Osteoblast (primary cell): ENCODE results near the gene ETFA. TPM values are rescaled to one million over a fixed set of nuclear protein-coding genes. Genes with fewer than 3 reads are reported as not detected.

ENCODE experiments used
- DNase-seq: peaks from one replicate; pipeline ENCODE4 v3.0.0; 2011; ENCODE audit warnings: low spot score, mixed read lengths; ENCODE audit not compliant: insufficient read length; ENCODE audit errors: missing footprints
- H2AFZ ChIP-seq: 2 replicates; pipeline ENCODE4 v1.6.0; 2011; ENCODE audit warnings: mild to moderate bottlenecking, low read length
- H3K27ac ChIP-seq: 2 replicates; pipeline ENCODE4 v1.5.1; 2011; ENCODE audit warnings: mild to moderate bottlenecking, low read depth, low read length, moderate library complexity
- H3K27me3 ChIP-seq: 2 replicates; pipeline ENCODE4 v1.6.0; 2012; ENCODE audit warnings: mild to moderate bottlenecking, control low read depth, inconsistent platforms, low read length, moderate library complexity; ENCODE audit not compliant: insufficient read depth
- H3K36me3 ChIP-seq: 2 replicates; pipeline ENCODE4 v1.5.1; 2011; ENCODE audit warnings: mild to moderate bottlenecking, low read length, control low read depth, moderate library complexity; ENCODE audit not compliant: insufficient read depth
- H3K4me1 ChIP-seq: 2 replicates; pipeline ENCODE4 v1.5.1; 2011; ENCODE audit warnings: mild to moderate bottlenecking, low read length, control low read depth, moderate library complexity; ENCODE audit not compliant: insufficient read depth
- H3K4me2 ChIP-seq: 2 replicates; pipeline ENCODE4 v1.6.0; 2011; ENCODE audit warnings: mild to moderate bottlenecking, low read length; ENCODE audit not compliant: insufficient read depth
- H3K4me3 ChIP-seq: fragments of 200-600 bp; sonication (generic); 3 replicates; pipeline ENCODE4 v1.5.1; 2012; ENCODE audit warnings: mild to moderate bottlenecking, low read length, inconsistent platforms; ENCODE audit not compliant: insufficient read depth
- H3K79me2 ChIP-seq: 2 replicates; pipeline ENCODE4 v1.6.0; 2012; ENCODE audit warnings: mild to moderate bottlenecking, low read length, control low read depth, inconsistent platforms; ENCODE audit not compliant: insufficient read depth
- H3K9me3 ChIP-seq: 2 replicates; pipeline ENCODE4 v1.5.1; 2011; ENCODE audit warnings: low read depth, low read length, control low read depth
- H4K20me1 ChIP-seq: 2 replicates; pipeline ENCODE4 v1.6.0; 2012; ENCODE audit warnings: mild to moderate bottlenecking, low read length, control low read depth; ENCODE audit not compliant: insufficient read depth
- CTCF ChIP-seq: IDR thresholded peaks from 2 replicates; pipeline ENCODE4 v1.5.1; 2011; ENCODE audit warnings: mild to moderate bottlenecking, low read depth, low read length, moderate library complexity; ENCODE audit errors: extremely low read depth
- total RNA-seq: library from RNA; depleted of rRNA; stranded (reverse); fragments of >200 nt; gene quantifications from 2 replicates; pipeline ENCODE4 v1.2.3, GENCODE V29; 2012

The ETFA gene
- total RNA-seq, 1 donor: 85.0 TPM

GRCh38 chr15:76310475-76311099 lies 682 bp downstream of the ETFA start:
- no peak for DNase-seq
- Histone ChIP-seq H3K27me3 (no peaks in the 10 kb centered on the region), H3K79me2 (peaks cover 50% of the 10 kb centered on the region), H3K4me1 (peaks cover 19% of the 10 kb centered on the region), H3K4me3 (peak overlapping the region; percentile 97), H3K27ac (peak overlapping the region; percentile 93), H3K9me3 (no peaks in the 10 kb centered on the region), H3K36me3 (no peaks in the 10 kb centered on the region), H3K4me2 (peak overlapping the region; percentile 83), H2AFZ (peak overlapping the region; percentile 96), H4K20me1 (peaks cover 32% of the 10 kb centered on the region)
- TF ChIP-seq CTCF: no peak

GRCh38 chr15:76309601-76310330 lies 1.5 kb downstream of the ETFA start:
- Histone ChIP-seq H4K20me1 (peaks cover 33% of the 10 kb centered on the region), H3K4me3 (peak overlapping the region; percentile 97), H3K27ac (no peak overlapping the region), H3K4me2 (peak overlapping the region; percentile 83), H3K36me3 (no peaks in the 10 kb centered on the region), H3K9me3 (no peaks in the 10 kb centered on the region), H3K79me2 (peaks cover 58% of the 10 kb centered on the region), H2AFZ (no peak overlapping the region), H3K4me1 (peaks cover 19% of the 10 kb centered on the region), H3K27me3 (no peaks in the 10 kb centered on the region)
- no peak for DNase-seq
- TF ChIP-seq CTCF: no peak

GRCh38 chr15:76303909-76304308 lies 7.4 kb downstream of the ETFA start:
- Histone ChIP-seq H3K27ac (no peak overlapping the region), H3K9me3 (no peaks in the 10 kb centered on the region), H2AFZ (no peak overlapping the region), H3K4me2 (no peak overlapping the region), H3K36me3 (no peaks in the 10 kb centered on the region), H4K20me1 (peaks cover 70% of the 10 kb centered on the region), H3K4me1 (no peaks in the 10 kb centered on the region), H3K4me3 (no peak overlapping the region), H3K79me2 (peaks cover 94% of the 10 kb centered on the region), H3K27me3 (no peaks in the 10 kb centered on the region)
- TF ChIP-seq CTCF: no peak
- no peak for DNase-seq

- no peaks in the 10 kb centered on the region for H3K4me1 ChIP-seq
- DNase-seq: no peak
- no peaks in the 10 kb centered on the region for H3K27me3 ChIP-seq
- no peak overlapping the region for H3K27ac ChIP-seq
- no peak overlapping the region for H2AFZ ChIP-seq
- peaks cover 87% of the 10 kb centered on the region for H3K79me2 ChIP-seq
- H3K4me2 ChIP-seq: no peak overlapping the region
- H3K36me3 ChIP-seq: no peaks in the 10 kb centered on the region
- no peaks in the 10 kb centered on the region for H3K9me3 ChIP-seq
- peaks cover 53% of the 10 kb centered on the region for H4K20me1 ChIP-seq
- no peak overlapping the region for H3K4me3 ChIP-seq
- TF ChIP-seq CTCF: no peak
Observed at GRCh38 chr15:76299786-76300185, 11.5 kb downstream of the ETFA start.
